SU-DHL-6 (cell line): ENCODE results near the gene RINL.

Experiments used
- H2AFZ ChIP-seq: fragments of 200-600 bp; sonication (generic); 2 replicates; pipeline ENCODE4 v1.6.1; 2014; ENCODE audit warnings: low read depth, mild to moderate bottlenecking, moderate library complexity, mixed read lengths, antibody characterized with exemption, low read length; ENCODE audit not compliant: severe bottlenecking
- H3F3A ChIP-seq: fragments of 200-600 bp; shearing (Covaris generic); 2 replicates; pipeline ENCODE4 v1.6.0; 2016; ENCODE audit warnings: antibody characterized with exemption, mild to moderate bottlenecking; ENCODE audit not compliant: insufficient read depth
- H3K27ac ChIP-seq: fragments of 200-600 bp; sonication (generic); 2 replicates; pipeline ENCODE4 v1.5.1; 2016; ENCODE audit warnings: low read depth, mild to moderate bottlenecking, low read length, moderate library complexity, mixed read lengths
- H3K27me3 ChIP-seq: fragments of 200-600 bp; sonication (generic), shearing (Covaris generic); 2 replicates; pipeline ENCODE4 v1.6.0; 2014; ENCODE audit warnings: mild to moderate bottlenecking, low read length
- H3K36me3 ChIP-seq: fragments of 200-600 bp; sonication (generic); 2 replicates; pipeline ENCODE4 v1.6.1; 2014; ENCODE audit warnings: mild to moderate bottlenecking, low read length, mixed read lengths
- H3K4me2 ChIP-seq: fragments of 300-600, 200-600 bp; shearing (Covaris generic), sonication (generic); 2 replicates; pipeline ENCODE4 v1.6.0; 2014; ENCODE audit warnings: low read length, low read depth, mild to moderate bottlenecking; ENCODE audit not compliant: poor library complexity, severe bottlenecking
- H3K4me3 ChIP-seq: fragments of 200-600 bp; sonication (generic); 2 replicates; pipeline ENCODE4 v1.5.1; 2014; ENCODE audit warnings: antibody characterized with exemption, low read length, mild to moderate bottlenecking, mixed read lengths; ENCODE audit not compliant: insufficient read depth, poor library complexity, severe bottlenecking
- H3K79me2 ChIP-seq: fragments of 200-600 bp; sonication (generic); 2 replicates; pipeline ENCODE4 v1.6.1; 2014; ENCODE audit warnings: mild to moderate bottlenecking, low read length, moderate library complexity; ENCODE audit not compliant: insufficient read depth
- H3K9ac ChIP-seq: fragments of 200-600 bp; sonication (generic); 2 replicates; pipeline ENCODE4 v1.7.0; 2014; ENCODE audit warnings: mild to moderate bottlenecking, low read length
- H3K9me2 ChIP-seq: fragments of 200-600 bp; sonication (generic); replicated peaks from 2 replicates; pipeline ENCODE4 v1.6.1; 2014; ENCODE audit warnings: low read length; ENCODE audit not compliant: insufficient read depth
- H3K9me3 ChIP-seq: fragments of 200-600 bp; sonication (generic); 2 replicates; pipeline ENCODE4 v1.6.1; 2014; ENCODE audit warnings: low read length, mixed read lengths; ENCODE audit not compliant: insufficient read depth
- H4K20me1 ChIP-seq: fragments of 200-600 bp; sonication (generic); 2 replicates; pipeline ENCODE4 v1.6.1; 2014; ENCODE audit warnings: low read depth, mild to moderate bottlenecking, antibody characterized with exemption, low read length, moderate library complexity, mixed read lengths
- CTCF ChIP-seq: fragments of 200-600 bp; sonication (generic); IDR thresholded peaks from one replicate; pipeline ENCODE4 v1.5.1; 2017; ENCODE audit warnings: antibody characterized with exemption, mild to moderate bottlenecking, low read length, moderate library complexity; ENCODE audit not compliant: insufficient read depth, poor library complexity, severe bottlenecking
- EZH2phosphoT487 ChIP-seq: fragments of 200-600 bp; sonication (generic), shearing (Covaris generic); conservative IDR thresholded peaks from 2 replicates; pipeline ENCODE4 v1.6.1; 2018; ENCODE audit warnings: mild to moderate bottlenecking, antibody characterized with exemption, low read length, moderate library complexity, mixed read lengths

Gene RINL

GRCh38 chr19:38845374-38846024 is 32.6 kb downstream of the RINL start:
- Histone ChIP-seq H3K9me2 (no peaks in the 10 kb centered on the region), H3K27ac (no peak overlapping the region), H3K9me3 (no peaks in the 10 kb centered on the region), H4K20me1 (peaks cover 71% of the 10 kb centered on the region), H3K9ac (no peak overlapping the region), H3K36me3 (peaks cover 73% of the 10 kb centered on the region), H3K27me3 (no peaks in the 10 kb centered on the region), H3F3A (peaks cover 22% of the 10 kb centered on the region), H3K4me3 (no peak overlapping the region), H3K4me2 (no peak overlapping the region), H2AFZ (no peak overlapping the region), H3K79me2 (peaks cover 83% of the 10 kb centered on the region)
- TF ChIP-seq EZH2phosphoT487 (no peak), CTCF (no peak)

- H3K27me3 ChIP-seq, result no peaks in the 10 kb centered on the region
- TF ChIP-seq EZH2phosphoT487, result no peak
- no peak for TF ChIP-seq CTCF
- no peak overlapping the region for H3K27ac ChIP-seq
- H2AFZ ChIP-seq, result no peak overlapping the region
- no peak overlapping the region for H3K4me2 ChIP-seq
- H4K20me1 ChIP-seq, result peaks cover 76% of the 10 kb centered on the region
- peaks cover 83% of the 10 kb centered on the region for H3K79me2 ChIP-seq
- peaks cover 79% of the 10 kb centered on the region for H3K36me3 ChIP-seq
- no peaks in the 10 kb centered on the region for H3K9me2 ChIP-seq
- no peak overlapping the region for H3K9ac ChIP-seq
- H3F3A ChIP-seq, result peaks cover 28% of the 10 kb centered on the region
- no peaks in the 10 kb centered on the region for H3K9me3 ChIP-seq
- H3K4me3 ChIP-seq, result no peak overlapping the region
Measured at GRCh38 chr19:38844093-38844686, 33.9 kb downstream of the RINL start.

GRCh38 chr19:38843175-38843758 is 34.8 kb downstream of the RINL start:
- Histone ChIP-seq H3K36me3 (peaks cover 79% of the 10 kb centered on the region), H3K4me2 (no peak overlapping the region), H4K20me1 (peaks cover 72% of the 10 kb centered on the region), H3K9me3 (no peaks in the 10 kb centered on the region), H3K27ac (no peak overlapping the region), H3K27me3 (no peaks in the 10 kb centered on the region), H3K79me2 (peaks cover 74% of the 10 kb centered on the region), H3K9me2 (no peaks in the 10 kb centered on the region), H3K9ac (no peak overlapping the region), H3K4me3 (no peak overlapping the region), H3F3A (peaks cover 31% of the 10 kb centered on the region), H2AFZ (no peak overlapping the region)
- TF ChIP-seq CTCF (no peak), EZH2phosphoT487 (no peak)
